ENCODE measurements around the gene SLC66A3.

The SLC66A3 gene

DNA sequence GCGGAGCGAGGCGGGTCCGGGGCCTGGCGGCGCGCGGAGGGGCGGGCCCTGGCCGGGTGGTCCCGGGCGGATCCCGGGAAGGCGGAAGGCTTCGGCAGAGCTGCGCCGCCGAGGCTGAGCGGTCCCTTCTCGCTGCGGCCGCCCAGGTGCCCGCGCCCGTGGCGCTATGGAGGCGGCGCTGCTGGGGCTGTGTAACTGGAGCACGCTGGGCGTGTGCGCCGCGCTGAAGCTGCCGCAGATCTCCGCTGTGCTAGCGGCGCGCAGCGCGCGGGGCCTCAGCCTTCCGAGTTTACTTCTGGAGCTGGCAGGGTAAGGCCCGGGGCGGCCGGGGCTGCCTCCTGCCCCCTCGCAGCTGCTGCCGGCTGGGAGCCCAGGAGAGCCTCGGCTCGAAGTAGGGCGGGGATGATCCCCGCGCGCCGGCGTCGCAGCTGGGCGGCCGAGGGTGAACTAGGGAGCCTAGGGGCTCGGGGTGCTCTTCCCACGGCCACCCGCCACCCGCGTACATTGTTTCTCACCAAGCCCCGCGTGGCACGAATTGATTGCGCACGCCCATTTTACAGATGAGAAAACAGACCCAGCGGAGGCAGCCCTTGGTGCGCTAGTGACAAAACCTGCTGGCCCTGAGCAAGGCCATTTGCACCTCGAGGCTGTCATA, at the start of gene SLC66A3:
Gene SLC66A3, plus strand, starts transcription at position 87 of the 655 bp plus-strand sequence. Its CDS starts 80 bp downstream, at position 167.
- DNase-seq: peak; percentile 95 to 98 (median 96)

DNA sequence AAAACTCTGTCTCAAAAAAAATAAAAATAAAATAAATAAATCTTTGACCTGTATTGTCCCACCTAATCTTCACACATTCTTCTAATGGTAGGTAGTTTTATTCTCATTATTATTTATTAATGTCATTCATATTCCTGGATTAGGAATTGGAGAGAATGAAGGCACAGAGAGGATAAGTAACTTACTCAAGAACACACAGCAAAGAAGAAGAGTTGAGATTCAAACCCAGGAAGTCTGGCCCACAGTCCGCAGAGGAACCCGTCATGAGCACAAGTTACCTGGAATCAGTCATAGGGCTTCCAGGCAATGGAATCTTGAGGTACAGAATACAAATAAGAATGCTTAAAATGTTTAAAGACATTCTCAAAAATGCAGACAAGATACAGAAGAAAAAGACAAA, 46.3 kb upstream of the SLC66A3 start:
- no peak for DNase-seq

DNA sequence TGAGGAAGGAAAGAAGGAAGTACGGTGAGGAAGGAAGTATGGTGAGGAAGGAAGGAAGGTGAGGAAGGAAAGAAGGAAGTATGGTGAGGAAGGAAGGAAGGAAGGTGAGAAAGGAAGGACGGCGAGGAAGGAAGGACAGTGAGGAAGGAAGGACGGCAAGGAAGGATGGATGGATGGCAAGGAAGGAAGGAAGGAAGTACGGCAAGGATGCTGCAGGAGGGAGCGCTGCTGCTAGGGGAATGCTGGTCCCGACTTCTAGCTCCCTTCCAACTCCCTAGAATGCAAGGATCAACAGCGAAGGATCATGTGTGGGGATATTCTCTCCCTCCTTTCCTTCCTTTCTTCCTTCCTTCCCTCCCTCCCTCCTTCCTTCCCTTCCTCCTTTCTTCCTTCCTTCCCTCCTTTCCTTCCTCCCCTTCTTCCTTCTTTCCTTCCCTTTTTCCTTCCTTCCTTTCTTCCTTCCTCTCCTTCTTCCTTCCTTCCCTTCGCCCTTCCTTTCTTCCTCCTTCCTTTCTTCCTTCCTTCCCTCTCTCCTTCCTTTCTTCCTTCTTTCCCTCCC, 42.3 kb upstream of the SLC66A3 start:
- DNase-seq: no peak

DNA sequence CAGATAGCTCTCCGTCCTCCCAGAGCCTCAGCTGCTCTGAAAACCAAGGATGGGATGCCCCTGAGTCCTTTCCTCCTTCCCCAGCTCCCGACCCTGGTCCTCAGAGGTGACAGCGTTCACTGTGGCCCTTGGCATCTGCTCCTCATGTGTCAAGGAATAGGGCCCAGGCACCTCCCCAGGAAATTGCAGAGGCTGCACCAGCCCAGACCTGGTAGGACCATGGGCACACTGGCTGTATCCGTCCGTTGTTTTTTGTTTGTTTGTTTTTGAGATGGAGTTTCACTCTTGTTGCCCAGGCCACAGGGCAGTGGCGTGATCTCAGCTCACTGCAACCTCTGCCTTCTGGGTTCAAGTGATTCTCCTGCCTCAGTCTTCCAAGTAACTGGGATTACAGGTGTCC, 37.5 kb upstream of the SLC66A3 start:
- no peak for DNase-seq

DNA sequence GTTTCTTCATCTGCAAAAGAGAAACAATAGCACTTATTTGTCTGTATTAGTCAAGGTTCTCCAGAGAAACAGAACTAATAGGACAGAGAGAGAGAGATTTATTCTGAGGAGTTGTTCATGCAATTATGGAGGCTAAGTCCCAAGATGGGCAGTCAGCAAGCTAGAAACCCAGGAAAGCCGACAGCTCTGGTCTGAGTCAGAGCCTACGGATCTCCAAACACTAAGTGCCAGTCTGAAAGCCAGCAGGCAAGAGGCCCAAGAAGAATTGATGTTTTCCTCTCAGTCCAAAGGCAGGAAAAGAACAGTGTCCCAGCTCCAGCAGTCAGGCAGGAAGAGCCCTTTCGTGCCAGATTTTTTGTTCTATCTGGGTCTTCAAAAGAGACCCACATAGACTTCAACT, 36.5 kb upstream of the SLC66A3 start:
- DNase-seq: no peak

DNA sequence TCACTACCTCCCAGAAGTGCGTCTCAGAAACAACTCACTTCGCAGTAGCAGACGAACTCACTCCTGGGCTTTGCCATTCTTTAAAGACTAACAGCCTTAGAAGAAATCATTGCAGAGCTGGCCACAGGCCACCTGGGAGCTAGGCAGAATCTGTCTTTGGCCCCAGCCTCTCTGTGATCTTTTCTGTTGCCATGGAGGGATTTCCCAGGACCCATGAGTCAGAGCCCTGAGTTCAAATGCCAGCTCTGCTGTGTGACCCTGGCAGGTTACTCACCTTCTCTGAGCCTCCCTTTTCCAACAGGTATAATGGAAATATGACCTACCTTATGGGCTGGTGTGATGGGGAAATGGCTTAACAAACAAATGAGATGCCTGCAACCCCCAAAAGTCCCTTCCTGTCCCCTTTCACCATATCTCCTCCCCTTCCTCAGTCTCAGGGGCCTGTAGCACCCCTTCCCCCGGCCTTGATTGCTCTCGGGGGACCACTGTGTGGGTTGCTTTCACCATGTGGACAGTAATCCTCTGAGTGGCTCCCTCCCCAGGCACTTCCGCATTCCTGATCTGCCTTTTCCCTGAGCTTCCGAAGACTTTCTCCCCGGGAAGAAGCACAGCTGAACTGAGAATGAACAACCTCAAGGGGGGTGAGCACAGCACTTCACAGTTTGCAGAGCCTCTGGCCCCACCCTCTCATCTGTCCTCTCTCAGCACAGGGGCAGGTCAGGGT, 34.0 kb upstream of the SLC66A3 start:
- DNase-seq: peak in 1 of 3 experiments; percentile 30

DNA sequence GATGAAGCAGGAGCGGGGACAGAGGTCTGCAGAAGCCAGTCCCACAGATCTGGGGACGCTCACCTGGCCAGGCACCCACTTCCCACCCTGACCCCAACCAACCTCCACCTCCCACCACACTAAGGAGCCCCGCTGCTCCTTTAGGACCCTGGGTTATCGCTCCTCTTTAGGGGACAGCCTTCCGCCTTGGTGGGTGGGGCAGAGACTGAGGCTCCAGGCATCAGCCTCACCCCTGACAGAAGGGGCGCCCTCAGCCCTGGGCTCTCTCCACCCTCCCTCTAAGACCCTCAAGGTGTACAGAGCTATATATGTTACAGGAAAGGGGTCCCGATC, 33.5 kb upstream of the SLC66A3 start:
- DNase-seq: no peak

DNA sequence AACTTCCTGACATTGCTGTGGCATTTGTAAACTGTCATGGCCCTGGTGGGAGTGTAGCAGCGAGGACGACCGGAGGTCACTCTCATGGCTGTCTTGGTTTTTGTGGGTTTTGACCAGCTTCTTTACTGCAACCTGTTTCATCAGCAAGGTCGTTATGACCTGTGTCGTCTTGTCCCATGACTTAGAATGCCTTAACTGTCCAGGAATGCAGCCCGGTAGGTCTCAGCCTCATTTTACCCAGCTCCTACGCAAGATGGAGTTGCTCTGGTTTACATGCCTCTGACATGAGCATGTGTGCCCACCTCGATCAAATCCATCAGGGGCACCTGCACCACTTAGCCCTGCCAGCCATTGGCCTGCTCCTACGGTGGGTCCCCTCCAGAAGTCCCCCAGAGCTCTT, 32.9 kb upstream of the SLC66A3 start:
- DNase-seq: no peak

DNA sequence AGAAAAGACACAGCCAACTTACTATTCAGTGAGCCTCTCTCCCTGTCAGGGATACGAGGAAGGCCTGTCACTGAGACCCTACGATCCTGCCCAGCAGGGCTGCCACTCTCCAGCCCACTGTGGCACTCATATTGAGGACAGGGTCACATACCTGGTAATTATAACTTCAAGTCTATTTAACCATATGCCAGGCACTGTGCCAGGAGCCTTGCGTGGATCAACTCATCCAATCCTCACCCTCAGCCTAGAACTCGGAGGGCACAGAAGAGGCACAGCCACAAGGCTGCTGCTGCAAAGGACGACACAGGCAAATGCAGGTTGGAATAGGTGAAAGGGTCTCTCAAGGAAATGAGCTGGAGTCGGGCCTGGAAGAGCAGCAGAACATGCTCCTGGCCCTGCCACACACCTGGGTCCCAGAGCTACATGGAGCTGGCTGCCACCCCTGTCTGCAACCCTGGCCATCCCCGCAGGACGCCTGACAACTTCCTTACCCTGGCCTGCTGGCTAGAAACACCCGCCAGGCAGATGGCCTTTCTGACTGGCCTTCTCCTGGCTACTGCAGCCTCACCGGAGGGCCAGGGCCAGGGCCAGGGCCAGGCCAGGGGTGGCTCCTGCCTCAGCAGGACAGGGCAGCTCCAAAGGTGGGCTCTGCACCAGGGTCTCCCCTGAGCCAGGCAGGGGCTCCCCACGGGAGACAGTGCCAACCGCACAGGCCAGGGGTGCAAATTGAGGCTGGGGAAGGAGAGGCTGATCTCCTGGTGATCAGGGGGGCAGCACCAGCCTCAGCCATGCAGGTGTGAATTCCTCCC, 32.1 kb upstream of the SLC66A3 start:
- DNase-seq: peak in 2 of 3 experiments; percentile 66 to 86

DNA sequence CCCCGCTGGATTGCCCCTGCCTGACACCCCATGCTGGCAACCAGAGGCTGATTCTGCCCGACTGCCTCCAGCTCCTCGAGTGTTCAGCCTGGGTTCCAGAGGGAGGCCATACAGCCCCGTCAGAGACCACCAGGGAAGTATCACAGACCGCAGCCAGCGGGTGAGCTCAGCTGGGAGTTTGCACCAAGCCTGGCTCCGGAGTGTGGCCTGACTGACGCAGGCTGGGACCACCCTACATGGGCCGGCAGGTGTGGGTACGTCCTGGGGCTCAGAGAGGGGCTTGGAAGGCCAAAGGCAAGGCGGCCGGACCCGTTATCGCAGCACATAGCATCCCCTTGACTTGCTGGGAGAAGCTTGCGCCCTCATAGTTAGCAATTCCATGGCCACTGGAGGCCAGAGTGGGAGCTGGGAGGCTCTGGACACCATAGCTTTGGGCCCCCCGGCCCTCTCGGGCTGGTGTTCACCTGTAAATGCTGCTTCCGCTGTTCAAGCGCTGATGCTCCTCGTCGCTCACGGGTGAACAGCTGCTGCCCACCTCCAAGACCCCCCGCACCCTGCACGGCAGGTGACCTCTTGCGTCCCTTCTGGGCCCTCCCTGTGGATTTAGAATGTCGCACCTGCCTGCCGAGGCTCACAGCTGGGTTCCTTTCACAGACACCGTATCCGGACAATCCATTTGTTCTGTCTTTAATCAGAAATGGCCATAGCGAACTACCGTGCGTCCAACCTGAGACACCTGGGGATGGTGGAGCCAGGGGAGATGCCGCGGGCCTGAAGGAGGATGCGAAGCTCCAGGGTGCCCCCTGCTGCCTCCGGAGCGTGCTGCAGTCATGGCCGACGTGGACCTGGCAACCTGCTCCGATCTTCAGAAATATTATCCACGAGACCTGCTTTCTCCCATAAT, 31.2 kb upstream of the SLC66A3 start:
- DNase-seq: peak; percentile 85 to 95 (median 95)

DNA sequence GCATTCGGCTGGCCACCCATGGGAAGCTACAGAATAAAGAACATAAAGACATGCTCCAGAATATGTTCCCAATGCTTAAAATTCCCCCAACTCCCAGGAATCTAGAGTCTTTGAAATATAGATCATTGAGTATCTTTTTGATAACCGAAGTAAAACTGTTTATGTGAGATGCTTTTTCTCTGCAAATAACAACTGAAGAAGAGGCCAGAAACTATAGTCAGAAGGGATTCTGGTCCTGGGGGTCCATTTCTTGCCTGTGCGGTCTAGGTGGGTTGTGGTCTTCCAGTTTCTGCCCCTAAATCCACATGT, 30.6 kb upstream of the SLC66A3 start:
- peak in 1 of 3 experiments; percentile 50 for DNase-seq

DNA sequence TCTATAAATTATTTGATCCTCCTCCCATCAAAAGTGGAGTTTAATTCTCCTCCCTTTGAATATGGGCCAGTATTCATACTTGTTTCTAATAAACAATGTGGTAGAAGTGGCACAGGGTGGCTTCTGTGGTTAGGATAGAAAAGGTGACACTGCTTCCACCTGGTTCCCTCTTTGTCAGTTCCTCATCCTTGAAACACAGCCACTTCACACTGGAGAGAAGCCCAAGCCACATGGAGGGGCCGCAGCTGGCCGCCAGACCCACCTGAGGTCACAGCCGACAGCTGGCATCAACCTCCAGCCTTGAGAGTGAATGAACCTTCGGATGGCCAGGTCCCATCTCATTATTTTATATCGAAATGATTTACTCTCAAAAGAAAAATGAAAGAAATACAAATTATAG, 27.5 kb upstream of the SLC66A3 start:
- peak in 1 of 3 experiments; percentile 74 for DNase-seq

DNA sequence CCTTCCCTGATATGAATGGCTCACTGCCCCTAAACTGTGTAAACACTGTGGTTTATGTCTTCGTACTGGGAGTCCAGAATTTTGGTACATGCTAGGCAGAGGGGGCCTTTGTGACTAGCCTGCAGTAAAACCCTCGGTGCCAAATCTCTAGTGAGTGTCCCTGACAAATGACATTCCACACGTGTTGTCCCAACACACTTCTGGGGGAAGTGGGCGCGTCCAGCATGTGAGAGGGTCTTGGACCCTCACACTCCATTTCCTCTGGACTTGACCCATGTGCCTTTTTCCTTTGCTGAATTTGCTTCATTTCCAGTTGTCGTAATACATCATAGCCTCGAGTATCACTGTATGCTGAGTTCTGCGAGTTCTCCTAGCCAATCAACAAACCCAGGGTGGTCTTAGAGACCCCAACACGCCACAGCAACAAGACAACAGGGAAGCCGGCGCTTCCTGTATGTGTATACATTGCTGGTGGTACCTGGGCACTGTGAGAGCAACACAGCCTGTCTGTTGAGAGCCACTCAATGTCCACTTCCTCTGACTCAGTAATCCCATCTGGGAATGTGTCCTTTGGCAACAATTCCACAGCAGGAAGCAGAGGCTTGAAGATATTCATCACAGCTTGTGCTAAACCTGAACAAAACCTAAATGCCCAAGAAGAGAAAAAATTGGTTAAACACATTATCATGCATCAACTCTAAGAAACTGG, 26.9 kb upstream of the SLC66A3 start:
- DNase-seq: peak in 1 of 3 experiments; percentile 29

DNA sequence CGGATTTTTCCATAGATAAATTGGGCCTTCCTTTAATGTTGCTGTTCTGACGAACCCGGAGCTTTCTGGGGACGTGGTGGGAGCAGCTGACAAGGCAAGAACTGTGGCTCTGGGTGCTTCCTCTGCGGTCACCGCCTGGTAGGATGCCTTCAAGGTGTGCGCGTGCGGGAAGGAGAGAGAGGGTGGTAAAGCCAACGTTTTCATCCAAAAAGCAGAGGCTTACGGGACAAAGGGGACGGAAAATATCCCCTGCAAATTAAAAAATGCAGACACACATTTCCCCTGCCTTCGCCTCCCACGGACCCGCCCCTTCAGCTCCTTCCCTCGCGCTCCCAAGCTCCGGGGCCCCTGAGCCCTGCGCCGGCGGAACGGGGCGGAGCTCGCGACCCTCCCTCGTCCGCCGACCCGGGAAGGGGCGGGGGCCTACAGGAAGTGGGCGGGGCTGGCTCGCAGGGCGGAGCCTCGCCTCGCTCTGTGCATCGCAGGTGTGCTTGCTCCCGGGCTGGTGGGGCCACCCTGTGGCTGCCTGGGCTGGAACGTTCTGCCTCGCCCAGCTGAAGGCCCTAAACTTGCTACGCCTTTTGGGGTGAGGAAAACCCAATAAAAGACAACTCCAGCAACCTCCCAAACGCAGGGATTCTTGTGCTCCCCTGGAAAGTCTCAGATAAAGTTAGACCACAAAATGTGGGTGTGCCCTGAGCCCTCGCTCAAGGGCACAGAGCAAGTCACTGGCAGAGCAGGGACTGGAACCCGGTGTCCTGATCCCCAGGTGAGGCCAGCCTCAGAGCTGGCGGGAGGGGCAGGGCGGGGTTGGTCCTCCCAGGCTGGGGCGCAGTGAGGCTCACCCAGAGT, 25.4 kb upstream of the SLC66A3 start:
- peak; percentile 82 to 95 (median 85) for DNase-seq

DNA sequence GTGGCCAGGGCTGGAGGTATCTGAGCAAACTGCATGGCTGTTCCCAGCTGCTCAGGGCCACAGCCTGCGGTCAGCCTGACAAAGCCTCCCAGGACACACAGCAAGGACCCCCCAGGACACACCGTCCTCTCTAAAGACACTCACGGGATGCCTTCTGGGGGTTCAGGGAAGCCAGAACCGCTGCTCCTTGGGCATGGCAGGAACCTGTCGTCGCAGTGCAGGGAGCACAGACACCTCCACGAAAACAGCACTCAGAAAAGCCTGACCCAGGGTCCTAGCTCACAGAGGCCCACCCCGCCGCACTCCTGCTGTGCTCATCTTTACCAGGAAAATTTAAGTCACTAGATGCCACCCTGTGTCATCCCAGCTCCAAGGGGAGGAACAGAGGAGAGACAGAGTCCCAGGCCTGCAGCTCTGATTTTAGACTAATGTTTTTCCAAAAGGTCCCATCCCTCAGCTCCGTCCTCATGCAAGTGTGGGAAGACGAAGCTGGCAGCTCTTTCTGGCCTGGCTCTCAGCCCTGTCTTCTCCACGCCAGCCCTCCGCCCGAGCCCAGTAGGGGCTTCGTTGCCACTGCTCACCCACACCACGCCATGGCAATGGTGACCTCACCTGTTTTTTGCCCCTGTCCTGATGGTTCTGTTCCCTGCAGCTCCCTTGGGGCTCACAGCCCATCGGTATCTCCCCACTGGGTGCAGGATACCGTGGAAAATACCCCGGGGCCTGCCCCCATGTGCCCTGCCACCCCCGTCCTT, 23.9 kb upstream of the SLC66A3 start:
- DNase-seq: no peak

DNA sequence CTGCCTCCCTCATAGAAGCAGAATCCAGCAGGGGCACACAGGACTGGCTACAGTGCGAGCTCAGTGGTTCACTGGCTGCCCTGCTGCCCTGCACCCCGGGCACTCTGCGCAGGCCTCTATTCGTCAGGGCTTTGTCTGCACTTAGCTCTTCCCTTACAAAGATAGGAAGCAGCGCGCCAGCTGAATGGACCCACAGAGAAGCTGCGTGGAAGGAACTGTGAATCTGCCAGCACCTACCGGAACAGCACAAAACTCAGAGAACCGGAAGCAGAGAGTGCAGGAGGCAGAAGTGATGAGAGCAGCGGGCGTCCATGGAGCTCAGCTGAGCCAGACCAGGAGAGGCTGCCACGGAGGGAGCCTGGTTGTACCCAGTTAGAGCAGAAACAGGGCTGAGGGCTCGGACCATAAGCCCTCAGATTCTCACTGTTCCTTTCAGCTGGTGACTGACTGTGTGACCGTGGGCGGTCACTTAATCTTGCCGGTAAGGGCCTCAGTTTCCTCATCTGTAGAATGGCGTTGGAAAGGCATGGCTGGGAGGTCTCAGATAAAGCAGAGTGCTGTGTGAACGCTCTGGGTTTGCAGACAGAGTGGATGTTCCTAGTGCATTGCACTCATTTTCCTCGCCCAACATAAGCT, 23.1 kb upstream of the SLC66A3 start:
- no peak for DNase-seq

DNA sequence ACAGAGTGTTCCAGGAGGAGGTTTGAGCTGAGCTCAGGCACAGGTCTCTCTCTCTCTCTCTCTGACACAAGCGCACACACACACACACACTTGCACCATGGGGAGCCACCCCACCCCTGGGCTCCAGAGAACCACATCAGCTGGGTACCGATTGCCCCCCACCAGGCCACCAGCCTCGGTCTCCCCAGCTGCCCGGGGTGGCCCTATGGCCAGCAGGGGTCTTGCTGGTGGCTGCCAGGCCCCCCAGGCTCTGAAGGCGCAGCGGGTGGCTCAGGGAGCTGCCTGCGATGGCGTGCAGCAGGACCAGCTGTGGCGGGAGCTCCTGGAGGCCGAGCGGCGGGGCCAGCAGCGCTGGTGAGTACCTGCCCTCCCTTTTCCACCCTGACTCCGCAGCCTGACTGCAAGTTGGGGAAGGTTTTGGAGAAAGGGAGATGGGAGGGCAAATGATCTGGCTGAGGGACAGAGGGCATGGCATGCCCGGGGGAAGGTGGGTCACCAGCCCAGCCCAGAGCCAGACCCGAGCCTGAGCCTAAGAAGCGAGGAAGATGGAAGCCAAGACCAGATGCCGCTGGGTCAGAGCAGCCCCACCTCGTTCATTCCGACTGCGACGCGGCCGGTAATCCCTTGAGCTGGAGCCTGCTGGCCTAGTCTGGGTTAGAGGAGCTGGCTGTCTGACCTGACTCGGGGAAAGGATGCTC, 21.9 kb upstream of the SLC66A3 start:
- peak in 2 of 3 experiments; percentile 80 to 85 for DNase-seq

DNA sequence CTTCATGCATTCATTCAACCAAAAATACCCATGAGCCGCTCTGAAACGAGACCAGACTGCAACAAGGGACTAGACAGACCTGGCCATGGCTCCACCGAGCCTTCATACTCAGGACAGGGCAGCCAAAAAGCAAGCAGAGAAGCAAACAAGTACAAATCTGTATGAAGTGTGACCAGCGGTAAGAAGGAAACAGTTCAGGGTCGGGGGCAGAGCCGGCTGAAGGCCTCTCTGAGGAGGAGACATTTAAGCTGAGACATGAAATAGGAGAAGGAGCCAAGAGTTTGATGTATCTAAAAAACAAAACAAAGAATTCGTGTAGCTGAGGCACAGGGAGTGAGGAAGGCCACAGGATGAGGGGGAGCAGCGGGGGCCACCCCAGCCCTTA, 21.3 kb upstream of the SLC66A3 start:
- no peak for DNase-seq

DNA sequence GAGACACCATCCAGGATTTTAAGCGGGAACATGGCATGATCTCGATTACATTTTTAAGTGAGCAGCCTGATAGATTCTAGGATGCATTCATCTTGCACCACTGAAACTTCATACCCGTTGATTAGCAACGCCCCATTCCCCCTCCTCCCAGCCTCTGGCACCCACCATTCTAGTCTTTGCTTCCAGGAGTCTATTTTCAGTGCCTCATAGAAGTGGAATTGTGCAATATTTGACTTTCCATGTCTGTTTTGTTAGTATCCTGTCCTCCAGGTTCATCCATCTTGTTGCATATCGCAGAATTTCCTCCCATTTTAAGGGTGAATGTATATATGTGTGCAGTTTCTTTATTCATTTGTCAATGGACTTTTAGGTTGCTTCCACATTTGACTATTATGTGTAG, 20.9 kb upstream of the SLC66A3 start:
- no peak for DNase-seq
